GM13977 (cell line): ENCODE measurements around the gene PPP6R2.

ENCODE experiments used
- DNase-seq: peaks from one replicate; pipeline ENCODE4 v3.0.0; 2012; ENCODE audit warnings: low spot score
- CTCF ChIP-seq: IDR thresholded peaks from 2 replicates; pipeline ENCODE4 v1.5.1; 2012; ENCODE audit warnings: mild to moderate bottlenecking, control low read depth; ENCODE audit not compliant: insufficient read depth; ENCODE audit errors: extremely low read depth, missing control alignments
- in situ Hi-C: fragments of 300-500 bp; cut with MboI; formaldehyde crosslinking; loops from one replicate; pipeline ENCODE4 v1.12.0; 2022; ENCODE audit warnings: low sequenced_read_pairs, low pct_unique_long_range_greater_than_20kb, mixed read lengths, inconsistent platforms; ENCODE audit not compliant: unreplicated experiment

Gene PPP6R2

GRCh38 chr22:50343541-50343935 lies 411 bp downstream of the PPP6R2 start:
- no peak for TF ChIP-seq CTCF
- no peak for DNase-seq
- in situ Hi-C loops, result no loop called here

GRCh38 chr22:50346470-50346869 lies 3.3 kb downstream of the PPP6R2 start:
- no peak for DNase-seq
- in situ Hi-C loops, result no loop called here
- no peak for TF ChIP-seq CTCF

GRCh38 chr22:50347157-50347556 lies 4.0 kb downstream of the PPP6R2 start:
- no peak for TF ChIP-seq CTCF
- DNase-seq, result no peak
- in situ Hi-C loops, result no loop called here

- no peak for TF ChIP-seq CTCF
- in situ Hi-C loops, result no loop called here
- DNase-seq, result no peak
Measured at GRCh38 chr22:50348058-50348457, 4.9 kb downstream of the PPP6R2 start.

GRCh38 chr22:50356186-50356585 lies 13.1 kb downstream of the PPP6R2 start:
- in situ Hi-C loops, result no loop called here
- DNase-seq, result no peak
- no peak for TF ChIP-seq CTCF

GRCh38 chr22:50357222-50357621 lies 14.1 kb downstream of the PPP6R2 start:
- DNase-seq, result no peak
- in situ Hi-C loops, result no loop called here
- no peak for TF ChIP-seq CTCF

- TF ChIP-seq CTCF, result no peak
- in situ Hi-C loops, result no loop called here
- no peak for DNase-seq
Measured at GRCh38 chr22:50357756-50358155, 14.6 kb downstream of the PPP6R2 start.
